GM23248 (cell line): Measurements from ENCODE around the gene TMEM263. TPM values are rescaled to one million over a fixed set of nuclear protein-coding genes. Genes with fewer than 3 reads are reported as not detected.

Experiments used
- DNase-seq: peaks from one replicate; pipeline ENCODE4 v3.0.0-alpha.2; 2015
- H2AFZ ChIP-seq: fragments of 200-600 bp; sonication (generic); 2 replicates; pipeline ENCODE4 v1.6.1; 2016; ENCODE audit warnings: antibody characterized with exemption
- H3F3A ChIP-seq: fragments of 200-600 bp; sonication (generic); 2 replicates; pipeline ENCODE4 v1.6.1; 2016; ENCODE audit warnings: mild to moderate bottlenecking, antibody characterized with exemption, mixed run types; ENCODE audit not compliant: insufficient read depth
- H3K27ac ChIP-seq: fragments of 200-600 bp; sonication (generic); 2 replicates; pipeline ENCODE4 v1.5.1; 2016; ENCODE audit warnings: mild to moderate bottlenecking
- H3K27me3 ChIP-seq: fragments of 200-600 bp; sonication (generic); replicated peaks from 2 replicates; pipeline ENCODE4 v1.6.1; 2016; ENCODE audit warnings: mild to moderate bottlenecking; ENCODE audit not compliant: insufficient read depth
- H3K36me3 ChIP-seq: fragments of 200-600 bp; sonication (generic); 2 replicates; pipeline ENCODE4 v1.6.1; 2016; ENCODE audit warnings: low read depth, mild to moderate bottlenecking
- H3K4me1 ChIP-seq: fragments of 200-600 bp; sonication (generic); 2 replicates; pipeline ENCODE4 v1.6.1; 2016; ENCODE audit warnings: mild to moderate bottlenecking; ENCODE audit not compliant: insufficient read depth
- H3K4me2 ChIP-seq: fragments of 200-600 bp; sonication (generic); one replicate; pipeline ENCODE4 v1.6.1; 2016; ENCODE audit warnings: mild to moderate bottlenecking; ENCODE audit not compliant: unreplicated experiment
- H3K4me3 ChIP-seq: fragments of 200-600 bp; sonication (generic); 2 replicates; pipeline ENCODE4 v1.5.1; 2016; ENCODE audit warnings: mild to moderate bottlenecking
- H3K79me2 ChIP-seq: fragments of 200-600 bp; sonication (generic); 2 replicates; pipeline ENCODE4 v1.6.1; 2016; ENCODE audit warnings: mild to moderate bottlenecking; ENCODE audit not compliant: insufficient read depth
- H3K9ac ChIP-seq: fragments of 200-600 bp; sonication (generic); 2 replicates; pipeline ENCODE4 v1.6.1; 2016; ENCODE audit warnings: mild to moderate bottlenecking
- H3K9me2 ChIP-seq: fragments of 200-600 bp; sonication (generic); 2 replicates; pipeline ENCODE4 v1.6.1; 2016; ENCODE audit warnings: mixed run types, mild to moderate bottlenecking, moderate library complexity; ENCODE audit not compliant: insufficient read depth
- H3K9me3 ChIP-seq: fragments of 200-600 bp; sonication (generic); one replicate; pipeline ENCODE4 v1.6.1; 2017; ENCODE audit warnings: low read depth
- H4K20me1 ChIP-seq: fragments of 200-600 bp; sonication (generic); 2 replicates; pipeline ENCODE4 v1.6.0; 2016; ENCODE audit not compliant: insufficient read depth
- EZH2 ChIP-seq: fragments of 200-600 bp; sonication (generic); IDR thresholded peaks from 2 replicates; pipeline ENCODE4 v1.6.1; 2018; ENCODE audit warnings: antibody characterized with exemption, mild to moderate bottlenecking; ENCODE audit not compliant: insufficient read depth, poor library complexity, severe bottlenecking
- EZH2phosphoT487 ChIP-seq: fragments of 200-600 bp; sonication (generic); IDR thresholded peaks from 2 replicates; pipeline ENCODE4 v1.6.1; 2018; ENCODE audit warnings: antibody characterized with exemption, moderate library complexity, mild to moderate bottlenecking, low read depth; ENCODE audit not compliant: insufficient read depth
- WGBS, 2 experiments: methylation state at CpG; one replicate each; pipeline ENCODE4 v1.1.6; 2015 to 2017; ENCODE audit warnings: low lambda C conversion rate in 2 of 2, low coverage in 1 of 2; ENCODE audit errors: missing lambda C conversion rate in 2 of 2; 5-methylcytosine and 5-hydroxymethylcytosine counted together
- in situ Hi-C: fragments of 300-500 bp; cut with MboI; formaldehyde crosslinking; loops from 2 replicates; pipeline ENCODE4 v1.15.0; 2020
- polyA plus RNA-seq: library from polyadenylated mRNA; unstranded; fragments of >200 nt; fragmentation: Nextera tagmentation; extraction: Ambion mirVana; gene quantifications from 2 replicates; pipeline ENCODE4 v1.2.1, GENCODE V29; 2016
- total RNA-seq: library from RNA; depleted of rRNA; stranded (reverse); fragments of >200 nt; shearing (Covaris generic); gene quantifications from 2 replicates; pipeline ENCODE4 v1.2.3, GENCODE V29; 2014

TMEM263 gene
- total and polyA plus RNA-seq, 2 experiments from 2014 or later, result 136 to 147 TPM

DNA sequence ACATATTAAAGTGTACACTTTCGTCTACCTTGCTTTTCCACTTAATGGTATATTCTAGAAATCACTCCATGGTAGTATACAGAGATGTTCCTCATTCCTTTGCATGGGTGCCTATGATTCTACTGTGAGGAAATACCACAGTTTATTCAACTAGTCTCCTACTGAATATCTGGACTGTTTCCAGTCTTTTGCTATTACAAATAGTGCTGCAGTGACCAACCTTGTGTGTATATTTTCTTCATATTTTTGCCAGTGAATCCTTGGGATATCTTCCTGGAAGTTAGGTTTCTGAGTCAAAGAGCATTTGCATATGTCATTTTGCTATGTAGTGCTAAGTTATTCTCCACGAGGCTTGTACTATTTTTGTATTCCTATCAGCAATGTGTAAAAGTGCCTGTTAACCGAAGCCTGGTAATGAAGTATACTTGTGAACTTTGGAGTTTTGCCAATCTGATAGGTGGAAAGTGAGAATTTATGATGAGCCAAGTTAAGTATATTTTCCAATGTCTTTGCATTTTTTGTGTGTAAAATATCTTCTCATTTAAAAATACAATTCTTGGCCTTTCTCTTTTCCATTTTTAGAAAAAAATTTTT is 31.3 kb upstream of the TMEM263 start:
- peak; percentile 12 for DNase-seq
- Histone ChIP-seq H3K79me2 (no peaks in the 10 kb centered on the region), H3K4me2 (no peak overlapping the region), H4K20me1 (no peaks in the 10 kb centered on the region), H3K27ac (no peak overlapping the region), H3K4me3 (no peak overlapping the region), H3K9me2 (no peaks in the 10 kb centered on the region), H3K9me3 (no peaks in the 10 kb centered on the region), H3K4me1 (no peaks in the 10 kb centered on the region), H2AFZ (no peak overlapping the region), H3K9ac (no peak overlapping the region), H3K27me3 (no peaks in the 10 kb centered on the region), H3K36me3 (no peaks in the 10 kb centered on the region), H3F3A (no peaks in the 10 kb centered on the region)
- TF ChIP-seq EZH2phosphoT487, result no peak
- no peak for TF ChIP-seq EZH2
- WGBS, 2 experiments, result 67 to 68% methylated on average over 3 of the region's 3 CpGs
- in situ Hi-C loops, result no loop called here

DNA sequence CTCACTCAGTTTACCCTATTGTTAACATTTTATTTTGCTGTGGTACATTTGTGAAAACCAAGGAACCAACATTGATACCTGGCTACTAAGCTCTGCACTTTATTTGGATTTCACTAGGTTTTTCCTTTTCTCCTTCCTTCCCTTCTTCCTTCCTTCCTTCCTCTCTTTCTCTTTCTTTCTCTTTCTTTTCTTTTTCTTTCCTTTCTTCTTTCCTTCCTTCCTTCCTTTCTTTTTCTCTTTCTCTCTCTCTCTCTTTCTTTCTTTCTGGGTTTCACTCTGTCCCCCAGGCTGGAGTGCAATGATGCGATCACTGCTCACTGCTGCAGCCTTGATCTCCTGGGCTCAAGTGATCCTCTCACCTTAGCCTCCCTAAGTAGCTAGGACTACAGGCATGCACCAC is 29.1 kb upstream of the TMEM263 start:
- Histone ChIP-seq H4K20me1 (no peaks in the 10 kb centered on the region), H3K79me2 (no peaks in the 10 kb centered on the region), H3K4me3 (no peak overlapping the region), H2AFZ (no peak overlapping the region), H3K4me2 (no peak overlapping the region), H3F3A (no peaks in the 10 kb centered on the region), H3K9me2 (no peaks in the 10 kb centered on the region), H3K27ac (no peak overlapping the region), H3K9me3 (no peaks in the 10 kb centered on the region), H3K36me3 (no peaks in the 10 kb centered on the region), H3K27me3 (no peaks in the 10 kb centered on the region), H3K9ac (no peak overlapping the region), H3K4me1 (no peaks in the 10 kb centered on the region)
- no peak for DNase-seq
- 80 to 93% methylated on average over 1 of the region's 1 CpG for WGBS, 2 experiments
- in situ Hi-C loops, result no loop called here
- TF ChIP-seq EZH2 (no peak), EZH2phosphoT487 (no peak)

DNA sequence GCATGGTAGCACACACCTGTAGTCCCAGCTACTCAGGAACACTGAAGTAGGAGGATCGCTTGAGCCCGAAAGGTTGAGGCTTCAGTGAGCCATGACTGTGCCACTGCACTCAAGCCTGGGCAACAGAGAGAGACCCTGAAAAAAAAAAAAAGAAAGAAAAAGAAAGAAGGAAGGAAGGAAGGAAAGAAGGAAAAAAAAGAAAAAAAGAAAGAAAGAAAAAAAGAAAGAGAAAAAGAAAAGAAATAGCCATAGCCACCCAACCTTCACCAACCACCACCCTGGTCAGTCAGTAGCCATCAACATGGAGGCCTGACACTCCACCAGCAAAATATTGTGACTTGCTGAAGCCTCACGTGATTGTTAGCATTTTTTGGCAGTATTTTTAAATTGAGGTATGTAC is 21.4 kb upstream of the TMEM263 start:
- Histone ChIP-seq H3K4me2 (no peak overlapping the region), H3K4me1 (no peaks in the 10 kb centered on the region), H3F3A (no peaks in the 10 kb centered on the region), H3K9me3 (no peaks in the 10 kb centered on the region), H3K27ac (no peak overlapping the region), H3K9me2 (no peaks in the 10 kb centered on the region), H3K36me3 (no peaks in the 10 kb centered on the region), H4K20me1 (no peaks in the 10 kb centered on the region), H3K27me3 (no peaks in the 10 kb centered on the region), H3K9ac (no peak overlapping the region), H2AFZ (no peak overlapping the region), H3K79me2 (no peaks in the 10 kb centered on the region), H3K4me3 (no peak overlapping the region)
- no peak for DNase-seq
- in situ Hi-C loops, result no loop called here
- 64 to 71% methylated on average over 3 of the region's 3 CpGs for WGBS, 2 experiments
- TF ChIP-seq EZH2, result no peak
- TF ChIP-seq EZH2phosphoT487, result no peak

DNA sequence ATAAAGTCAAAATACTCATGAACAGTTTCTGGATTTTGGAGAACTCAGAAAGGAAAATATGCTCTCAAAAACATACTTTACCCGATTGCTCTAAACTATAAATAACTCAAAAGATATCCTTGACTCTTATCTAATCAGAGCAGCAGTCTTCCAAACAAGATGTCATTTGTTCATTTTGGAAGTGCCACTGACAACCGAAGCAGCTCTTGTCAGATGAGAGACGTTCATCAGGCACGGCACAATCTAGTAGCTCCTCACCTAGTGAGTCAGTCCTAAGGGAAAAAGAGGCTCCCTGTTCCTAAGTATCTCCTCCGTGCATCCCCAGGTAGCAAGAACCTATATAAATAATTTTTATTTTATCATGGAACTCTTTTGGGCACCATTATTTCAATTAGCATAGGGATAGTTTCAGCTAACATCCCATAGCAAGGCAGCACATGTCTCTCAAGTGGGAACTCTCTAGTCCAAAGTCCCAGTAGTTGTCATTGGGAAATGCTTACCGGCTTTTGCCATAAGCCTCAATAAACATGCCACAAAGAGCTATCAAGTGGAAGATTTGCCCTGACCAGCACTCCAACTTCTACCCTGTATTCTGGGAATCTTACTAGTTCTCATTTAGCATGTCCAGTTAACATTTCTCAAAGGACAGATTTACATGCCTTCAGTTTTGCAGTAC is 14.1 kb upstream of the TMEM263 start:
- in situ Hi-C loops, result no loop called here

More for the DNA sequence above, 14.1 kb upstream of the TMEM263 start:
- H3K9me2 ChIP-seq, result no peaks in the 10 kb centered on the region
- no peaks in the 10 kb centered on the region for H3K4me1 ChIP-seq
- no peak for DNase-seq
- H3F3A ChIP-seq, result no peaks in the 10 kb centered on the region
- H3K9me3 ChIP-seq, result no peaks in the 10 kb centered on the region
- H3K36me3 ChIP-seq, result no peaks in the 10 kb centered on the region; the same call in 1 of the 2 replicates
- no peaks in the 10 kb centered on the region for H3K27me3 ChIP-seq
- H3K9ac ChIP-seq, result no peak overlapping the region
- TF ChIP-seq EZH2, result no peak
- TF ChIP-seq EZH2phosphoT487, result no peak
- no peaks in the 10 kb centered on the region for H4K20me1 ChIP-seq
- no peak overlapping the region for H3K4me2 ChIP-seq
- no peak overlapping the region for H2AFZ ChIP-seq
- WGBS, 2 experiments, result 66 to 68% methylated on average over 6 of the region's 6 CpGs
- H3K27ac ChIP-seq, result no peak overlapping the region
- H3K79me2 ChIP-seq, result no peaks in the 10 kb centered on the region
- no peak overlapping the region for H3K4me3 ChIP-seq
